ENCODE data around the gene TNFRSF17. TPM values are rescaled to one million over a fixed set of nuclear protein-coding genes. Genes with fewer than 3 reads are reported as not detected.

The TNFRSF17 gene
- total and polyA plus RNA-seq, 2 of the 13 experiments (the other 11 are each of a cell fraction or from before 2014, with no cell fraction given), result not detected

- TF ChIP-seq MTA3 (CRISPR knock-in tag; IDR thresholded peaks at IDR 0.05) (no peak), KDM5A (IDR thresholded peaks at IDR 0.05; ENCODE audit: borderline replicate concordance, low read length) (no peak), CTCF (CRISPR knock-in tag; IDR thresholded peaks at IDR 0.05) (no peak)
- TF ChIP-seq, protein P1, sequence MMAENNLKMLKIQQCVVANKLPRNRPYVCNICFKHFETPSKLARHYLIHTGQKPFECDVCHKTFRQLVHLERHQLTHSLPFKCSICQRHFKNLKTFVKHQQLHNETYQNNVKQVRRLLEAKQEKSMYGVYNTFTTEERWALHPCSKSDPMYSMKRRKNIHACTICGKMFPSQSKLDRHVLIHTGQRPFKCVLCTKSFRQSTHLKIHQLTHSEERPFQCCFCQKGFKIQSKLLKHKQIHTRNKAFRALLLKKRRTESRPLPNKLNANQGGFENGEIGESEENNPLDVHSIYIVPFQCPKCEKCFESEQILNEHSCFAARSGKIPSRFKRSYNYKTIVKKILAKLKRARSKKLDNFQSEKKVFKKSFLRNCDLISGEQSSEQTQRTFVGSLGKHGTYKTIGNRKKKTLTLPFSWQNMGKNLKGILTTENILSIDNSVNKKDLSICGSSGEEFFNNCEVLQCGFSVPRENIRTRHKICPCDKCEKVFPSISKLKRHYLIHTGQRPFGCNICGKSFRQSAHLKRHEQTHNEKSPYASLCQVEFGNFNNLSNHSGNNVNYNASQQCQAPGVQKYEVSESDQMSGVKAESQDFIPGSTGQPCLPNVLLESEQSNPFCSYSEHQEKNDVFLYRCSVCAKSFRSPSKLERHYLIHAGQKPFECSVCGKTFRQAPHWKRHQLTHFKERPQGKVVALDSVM (CRISPR knock-in tag; IDR thresholded peaks at IDR 0.05), result no peak
Measured at GRCh38 chr16:11966173-11966572, 1.2 kb downstream of the TNFRSF17 start (continued).

DNA sequence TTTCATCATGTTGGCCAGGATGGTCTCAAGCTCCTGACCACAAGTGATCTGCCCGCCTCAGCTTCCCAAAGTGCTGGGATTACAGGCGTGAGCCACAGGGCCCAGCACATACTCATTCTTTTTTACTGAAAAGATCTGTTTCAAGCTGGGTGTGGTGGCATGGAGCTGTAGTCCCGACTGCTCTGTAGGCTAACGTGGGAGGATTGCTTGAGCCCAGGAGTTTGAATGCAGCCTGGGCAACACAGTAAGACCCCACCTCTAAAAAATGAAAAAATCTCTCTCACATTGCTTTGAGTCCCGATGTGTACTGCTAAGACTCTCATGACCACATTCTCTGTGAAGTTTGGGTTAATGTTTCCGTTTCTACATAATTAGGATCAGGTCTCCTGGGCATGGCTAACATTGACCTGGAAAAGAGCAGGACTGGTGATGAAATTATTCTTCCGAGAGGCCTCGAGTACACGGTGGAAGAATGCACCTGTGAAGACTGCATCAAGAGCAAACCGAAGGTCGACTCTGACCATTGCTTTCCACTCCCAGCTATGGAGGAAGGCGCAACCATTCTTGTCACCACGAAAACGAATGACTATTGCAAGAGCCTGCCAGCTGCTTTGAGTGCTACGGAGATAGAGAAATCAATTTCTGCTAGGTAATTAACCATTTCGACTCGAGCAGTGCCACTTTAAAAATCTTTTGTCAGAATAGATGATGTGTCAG, 2.3 kb downstream of the TNFRSF17 start:
- WGBS (ENCODE audit: low lambda C conversion rate), result 17% methylated on average over 17 of the region's 17 CpGs
- H3K79me2 ChIP-seq (ENCODE audit: insufficient read depth, low read length), result no peaks in the 10 kb centered on the region
- H3K4me1 ChIP-seq (ENCODE audit: insufficient read depth, low read length), result peaks cover 25% of the 10 kb centered on the region
- H3K36me3 ChIP-seq (replicated peaks in 1 of 2; ENCODE audit: control insufficient read depth in 1 of 2, insufficient read depth in 2 of 2, low read length in 2 of 2), result no peaks in the 10 kb centered on the region
- intact Hi-C loops (cut with micrococcal nuclease; ENCODE audit: unreplicated experiment) (no loop called here), in situ Hi-C loops (cut with HindIII; ENCODE audit: extremely low pct_ligation_motif_present, low pct_unique_long_range_greater_than_20kb) (no loop called here)
- no peak overlapping the region; the same call in 1 of the 2 replicates for H3K4me2 ChIP-seq (ENCODE audit: low read depth, low read length)
- ChIA-PET CTCF (ENCODE audit: low intra/inter-chr PET ratio, low total read pairs) (no interaction called here), POLR2A (interaction anchor here (1.5 kb wide), 1 partner anchor 9 kb away, joined by 12 read pairs; the partner anchor contains the start of gene SNX29)
- no peak overlapping the region for H3K4me3 ChIP-seq (replicated peaks in 1 of 3; ENCODE audit: insufficient read depth in 1 of 3, low read depth in 2 of 3, low read length in 3 of 3)
- TF ChIP-seq ZNF121 (CRISPR knock-in tag; IDR thresholded peaks at IDR 0.05), result peak; percentile 81
- no peak for TF ChIP-seq MBD4 (IDR thresholded peaks at IDR 0.05; ENCODE audit: borderline replicate concordance, low read length)
- H2AFZ ChIP-seq (ENCODE audit: low read length), result peak overlapping the region; percentile 24
- FAIRE-seq (no peak), DNase-seq (ENCODE audit: low spot score) (no peak), ATAC-seq (no peak)
- no peak overlapping the region for H3K27ac ChIP-seq (ENCODE audit: extremely low read length, insufficient read depth, low read length)
- no peaks in the 10 kb centered on the region for H4K20me1 ChIP-seq (ENCODE audit: insufficient read depth, low read length)
- H3K9me3 ChIP-seq (ENCODE audit: low read length), result no peaks in the 10 kb centered on the region
- H3K9ac ChIP-seq (ENCODE audit: insufficient read depth, low read depth, low read length), result no peak overlapping the region
- BruUV-seq (replicated peaks), result no TSS peak
- H3K27me3 ChIP-seq (ENCODE audit: control insufficient read depth in 1 of 2, insufficient read depth in 2 of 2, low read length in 2 of 2), result peaks cover 4 to 19% of the 10 kb centered on the region in 2 experiments; a peak in 4 of 5 replicates

Measured in HepG2 (cell line).